Glomerular endothelial cell (primary cell): ENCODE results near the gene IL18R1. TPM values are rescaled to one million over a fixed set of nuclear protein-coding genes. Genes with fewer than 3 reads are reported as not detected.

ENCODE experiments used
- DNase-seq: peaks from one replicate; pipeline ENCODE4 v3.0.0-alpha.2; 2011; ENCODE audit warnings: low read depth, low spot score; ENCODE audit errors: extremely low read depth
- total RNA-seq: library from RNA; depleted of rRNA; stranded (reverse); fragments of >200 nt; gene quantifications from 2 replicates; pipeline ENCODE4 v1.2.3, GENCODE V29; 2015

The IL18R1 gene
- total RNA-seq, 1 donor from 2014 or later = 5.3 TPM

GRCh38 chr2:102387763-102388546, 32.4 kb downstream of the IL18R1 start:
- DNase-seq = no peak

- DNase-seq = no peak
Observed at GRCh38 chr2:102391565-102391964, 36.0 kb downstream of the IL18R1 start.

- no peak for DNase-seq
Observed at GRCh38 chr2:102392096-102392495, 36.5 kb downstream of the IL18R1 start.

- DNase-seq = no peak
Observed at GRCh38 chr2:102392942-102393341, 37.3 kb downstream of the IL18R1 start.

GRCh38 chr2:102396012-102396411, 40.4 kb downstream of the IL18R1 start:
- DNase-seq = no peak

GRCh38 chr2:102397209-102397608, 41.6 kb downstream of the IL18R1 start:
- DNase-seq = no peak

- no peak for DNase-seq
Observed at GRCh38 chr2:102399499-102400141, 44.0 kb downstream of the IL18R1 start.

GRCh38 chr2:102401456-102401855, 45.9 kb downstream of the IL18R1 start:
- DNase-seq = no peak

- DNase-seq = no peak
Observed at GRCh38 chr2:102401865-102402264, 46.3 kb downstream of the IL18R1 start.

- no peak for DNase-seq
Observed at GRCh38 chr2:102410952-102411351, 55.4 kb downstream of the IL18R1 start.

GRCh38 chr2:102412199-102412598, 56.6 kb downstream of the IL18R1 start:
- DNase-seq = no peak

GRCh38 chr2:102417946-102418345, 62.4 kb downstream of the IL18R1 start:
- DNase-seq = no peak

- no peak for DNase-seq
Observed at GRCh38 chr2:102418421-102418961, 62.9 kb downstream of the IL18R1 start.

- DNase-seq = no peak
Observed at GRCh38 chr2:102420290-102420689, 64.7 kb downstream of the IL18R1 start.

GRCh38 chr2:102421890-102422759, 66.5 kb downstream of the IL18R1 start:
- DNase-seq = no peak

- DNase-seq = no peak
Observed at GRCh38 chr2:102422910-102423309, 67.3 kb downstream of the IL18R1 start, which contains the start of gene IL18RAP. Gene IL18RAP, plus strand, starts transcription at chr2:102423160. Its CDS starts 118 bp downstream, at chr2:102423278.

- DNase-seq = no peak
Observed at GRCh38 chr2:102423368-102423767, 67.8 kb downstream of the IL18R1 start.

GRCh38 chr2:102424754-102425153, 69.2 kb downstream of the IL18R1 start:
- DNase-seq = no peak

GRCh38 chr2:102425441-102426132, 70.0 kb downstream of the IL18R1 start:
- DNase-seq = no peak

- DNase-seq = no peak
Observed at GRCh38 chr2:102427249-102427648, 71.7 kb downstream of the IL18R1 start.
